Activated T-helper 17 cell treated with anti-CD3 and anti-CD28 coated beads, Interleukin-2, amount 50 U/mL, for 72 hours (primary cell): ENCODE results near the gene ATP6V1F. TPM values are rescaled to one million over a fixed set of nuclear protein-coding genes. Genes with fewer than 3 reads are reported as not detected.

Experiments
- ATAC-seq: fragments of 150-1000 bp; cut with Tn5 transposase; replicated peaks from 2 replicates; pipeline ENCODE4 v1.10.0; 2021; ENCODE audit warnings: mild to moderate bottlenecking, moderate library complexity
- H3K27ac Mint-ChIP-seq: one replicate; pipeline ENCODE4 v1.8.0; 2022; ENCODE audit warnings: mixed read lengths
- H3K27me3 Mint-ChIP-seq: one replicate; pipeline ENCODE4 v1.8.0; 2022; ENCODE audit warnings: mixed read lengths
- H3K36me3 Mint-ChIP-seq: one replicate; pipeline ENCODE4 v1.8.0; 2022; ENCODE audit warnings: low read depth, mild to moderate bottlenecking, mixed read lengths
- H3K4me1 Mint-ChIP-seq: one replicate; pipeline ENCODE4 v1.8.0; 2022; ENCODE audit warnings: mixed read lengths
- H3K4me3 Mint-ChIP-seq: one replicate; pipeline ENCODE4 v1.8.0; 2022; ENCODE audit warnings: mild to moderate bottlenecking, mixed read lengths
- H3K9me3 Mint-ChIP-seq: one replicate; pipeline ENCODE4 v1.8.0; 2022; ENCODE audit warnings: mixed read lengths
- total RNA-seq, 2 donors: library from RNA; stranded (reverse); gene quantifications; one replicate each; pipeline ENCODE4 v1.2.3, GENCODE V29; 2022

ATP6V1F gene
- total RNA-seq, 2 donors from 2014 or later: 69.9 to 127 TPM

DNA sequence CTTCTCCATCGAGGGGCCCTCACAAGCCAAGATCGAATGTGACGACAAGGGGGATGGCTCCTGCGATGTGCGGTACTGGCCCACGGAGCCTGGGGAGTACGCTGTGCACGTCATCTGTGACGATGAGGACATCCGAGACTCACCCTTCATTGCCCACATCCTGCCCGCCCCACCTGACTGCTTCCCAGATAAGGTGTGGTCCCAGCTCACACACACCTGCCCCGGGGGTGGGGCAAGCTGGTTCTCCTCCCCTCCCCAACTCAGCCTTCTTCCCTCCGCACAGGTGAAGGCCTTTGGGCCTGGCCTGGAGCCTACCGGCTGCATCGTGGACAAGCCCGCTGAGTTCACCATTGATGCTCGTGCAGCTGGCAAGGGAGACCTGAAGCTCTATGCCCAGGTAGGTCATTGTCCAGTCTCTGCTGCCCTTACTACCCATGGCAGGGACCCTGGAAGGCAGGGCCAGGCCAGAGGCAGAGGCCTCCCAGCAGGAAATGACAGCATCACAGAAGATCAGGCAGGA, 21.4 kb upstream of the ATP6V1F start:
- H3K27me3 Mint-ChIP-seq: no peaks in the 10 kb centered on the region
- no peaks in the 10 kb centered on the region for H3K9me3 Mint-ChIP-seq
- H3K4me3 Mint-ChIP-seq: no peak overlapping the region
- peaks cover 5% of the 10 kb centered on the region for H3K4me1 Mint-ChIP-seq
- no peak overlapping the region for H3K27ac Mint-ChIP-seq
- ATAC-seq: no peak
- no peaks in the 10 kb centered on the region for H3K36me3 Mint-ChIP-seq

DNA sequence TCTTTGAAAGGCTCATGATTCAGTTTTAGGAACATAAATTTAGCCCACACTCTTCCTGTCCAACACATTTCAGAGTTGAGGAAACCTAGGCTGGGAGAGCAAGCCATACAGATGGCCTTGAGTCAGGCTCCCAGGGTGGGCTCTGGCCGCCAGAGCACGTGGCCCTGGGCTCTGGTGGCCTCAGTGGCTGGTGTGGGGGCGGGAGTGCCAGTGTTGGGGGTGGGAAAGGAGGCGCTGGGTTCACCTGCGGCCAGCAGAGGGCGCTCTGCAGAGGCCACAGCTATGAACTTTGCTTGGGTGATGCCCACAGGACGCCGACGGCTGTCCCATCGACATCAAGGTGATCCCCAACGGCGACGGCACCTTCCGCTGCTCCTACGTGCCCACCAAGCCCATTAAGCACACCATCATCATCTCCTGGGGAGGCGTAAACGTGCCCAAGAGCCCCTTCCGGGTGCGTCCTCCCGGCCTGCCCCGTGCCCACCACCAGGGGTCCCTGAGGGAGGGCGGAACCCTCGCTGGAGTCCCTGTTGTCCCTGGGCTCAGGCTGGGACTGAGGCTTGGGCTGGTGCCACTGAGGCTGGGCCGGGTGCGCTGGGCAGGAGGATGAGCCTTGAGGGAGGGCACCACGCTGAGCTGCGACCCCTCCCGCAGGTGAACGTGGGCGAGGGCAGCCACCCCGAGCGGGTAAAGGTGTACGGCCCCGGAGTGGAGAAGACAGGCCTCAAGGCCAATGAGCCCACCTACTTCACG, 20.6 kb upstream of the ATP6V1F start:
- H3K27me3 Mint-ChIP-seq: no peaks in the 10 kb centered on the region
- H3K9me3 Mint-ChIP-seq: no peaks in the 10 kb centered on the region
- no peaks in the 10 kb centered on the region for H3K36me3 Mint-ChIP-seq
- H3K27ac Mint-ChIP-seq: no peak overlapping the region
- H3K4me3 Mint-ChIP-seq: no peak overlapping the region
- peaks cover 5% of the 10 kb centered on the region for H3K4me1 Mint-ChIP-seq
- ATAC-seq: peak; percentile 80

DNA sequence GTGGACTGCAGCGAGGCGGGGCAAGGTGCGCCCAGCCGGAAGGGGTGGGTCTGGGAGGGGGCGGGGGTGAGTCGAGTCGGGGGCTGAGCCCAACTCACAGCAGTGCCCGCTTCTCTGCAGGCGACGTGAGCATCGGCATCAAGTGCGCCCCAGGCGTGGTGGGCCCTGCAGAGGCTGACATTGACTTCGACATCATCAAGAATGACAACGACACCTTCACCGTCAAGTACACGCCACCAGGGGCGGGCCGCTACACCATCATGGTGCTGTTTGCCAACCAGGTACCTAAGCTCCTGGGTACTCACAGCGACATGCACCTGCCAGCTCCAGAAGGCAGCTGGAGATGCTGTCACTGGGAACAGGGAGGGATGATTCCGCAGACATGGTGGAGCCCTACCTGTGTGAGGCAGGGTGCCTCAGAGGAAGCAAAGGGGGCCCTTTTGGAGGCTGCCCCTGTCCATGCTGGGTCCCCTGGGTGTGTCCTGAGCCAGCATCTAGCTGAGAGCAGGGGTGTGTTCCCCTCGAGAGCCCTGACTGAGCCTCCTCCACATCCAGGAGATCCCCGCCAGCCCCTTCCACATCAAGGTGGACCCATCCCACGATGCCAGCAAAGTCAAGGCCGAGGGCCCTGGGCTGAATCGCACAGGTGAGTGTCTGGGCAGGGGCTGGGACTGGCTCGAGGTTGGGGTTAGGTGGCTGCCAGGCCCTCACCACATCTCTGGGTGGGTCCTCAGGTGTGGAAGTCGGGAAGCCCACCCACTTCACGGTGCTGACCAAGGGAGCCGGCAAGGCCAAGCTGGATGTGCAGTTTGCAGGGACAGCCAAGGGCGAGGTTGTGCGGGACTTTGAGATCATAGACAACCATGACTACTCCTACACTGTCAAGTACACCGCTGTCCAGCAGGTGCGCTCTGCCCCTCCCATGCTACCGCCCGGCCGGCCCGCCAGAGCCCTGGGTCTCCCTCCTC, 19.7 kb upstream of the ATP6V1F start:
- H3K4me1 Mint-ChIP-seq: peaks cover 5% of the 10 kb centered on the region
- H3K9me3 Mint-ChIP-seq: no peaks in the 10 kb centered on the region
- no peak overlapping the region for H3K4me3 Mint-ChIP-seq
- H3K27ac Mint-ChIP-seq: no peak overlapping the region
- no peaks in the 10 kb centered on the region for H3K36me3 Mint-ChIP-seq
- ATAC-seq: no peak
- no peaks in the 10 kb centered on the region for H3K27me3 Mint-ChIP-seq

GRCh38 chr7:128843938-128844621, 18.6 kb upstream of the ATP6V1F start:
- no peak overlapping the region for H3K4me3 Mint-ChIP-seq
- H3K9me3 Mint-ChIP-seq: no peaks in the 10 kb centered on the region

GRCh38 chr7:128844777-128845311, 17.8 kb upstream of the ATP6V1F start:
- H3K27ac Mint-ChIP-seq: no peak overlapping the region
- no peaks in the 10 kb centered on the region for H3K36me3 Mint-ChIP-seq
- ATAC-seq: no peak
- H3K4me3 Mint-ChIP-seq: no peak overlapping the region
- H3K4me1 Mint-ChIP-seq: peaks cover 5% of the 10 kb centered on the region
- H3K27me3 Mint-ChIP-seq: no peaks in the 10 kb centered on the region
- H3K9me3 Mint-ChIP-seq: no peaks in the 10 kb centered on the region

More at GRCh38 chr7:128843938-128844621, 18.6 kb upstream of the ATP6V1F start:
- H3K36me3 Mint-ChIP-seq: no peaks in the 10 kb centered on the region
- peaks cover 5% of the 10 kb centered on the region for H3K4me1 Mint-ChIP-seq
- ATAC-seq: no peak
- no peaks in the 10 kb centered on the region for H3K27me3 Mint-ChIP-seq
- no peak overlapping the region for H3K27ac Mint-ChIP-seq

- Mint-ChIP-seq H3K4me3 (no peak overlapping the region), H3K36me3 (no peaks in the 10 kb centered on the region), H3K9me3 (no peaks in the 10 kb centered on the region), H3K4me1 (peaks cover 5% of the 10 kb centered on the region), H3K27ac (no peak overlapping the region), H3K27me3 (peaks cover 3% of the 10 kb centered on the region)
- ATAC-seq: no peak
Observed at GRCh38 chr7:128845475-128845874, 17.2 kb upstream of the ATP6V1F start.

GRCh38 chr7:128845987-128846386, 16.7 kb upstream of the ATP6V1F start:
- Mint-ChIP-seq H3K27ac (no peak overlapping the region), H3K36me3 (no peaks in the 10 kb centered on the region), H3K4me3 (no peak overlapping the region), H3K9me3 (no peaks in the 10 kb centered on the region), H3K27me3 (peaks cover 3% of the 10 kb centered on the region), H3K4me1 (peaks cover 5% of the 10 kb centered on the region)
- no peak for ATAC-seq

GRCh38 chr7:128846781-128847444, 15.7 kb upstream of the ATP6V1F start:
- Mint-ChIP-seq H3K36me3 (no peaks in the 10 kb centered on the region), H3K4me1 (peaks cover 4% of the 10 kb centered on the region), H3K4me3 (no peak overlapping the region), H3K27me3 (peaks cover 3% of the 10 kb centered on the region), H3K27ac (no peak overlapping the region), H3K9me3 (no peaks in the 10 kb centered on the region)
- ATAC-seq: no peak

GRCh38 chr7:128847721-128848211, 14.9 kb upstream of the ATP6V1F start:
- H3K4me3 Mint-ChIP-seq: no peak overlapping the region
- H3K27ac Mint-ChIP-seq: no peak overlapping the region
- no peaks in the 10 kb centered on the region for H3K36me3 Mint-ChIP-seq
- H3K27me3 Mint-ChIP-seq: peaks cover 3% of the 10 kb centered on the region
- ATAC-seq: no peak
- no peaks in the 10 kb centered on the region for H3K9me3 Mint-ChIP-seq
- H3K4me1 Mint-ChIP-seq: no peaks in the 10 kb centered on the region

- no peak for ATAC-seq
- no peaks in the 10 kb centered on the region for H3K9me3 Mint-ChIP-seq
- H3K27ac Mint-ChIP-seq: no peak overlapping the region
- H3K4me1 Mint-ChIP-seq: no peaks in the 10 kb centered on the region
- H3K4me3 Mint-ChIP-seq: no peak overlapping the region
- H3K27me3 Mint-ChIP-seq: peaks cover 3% of the 10 kb centered on the region
- no peaks in the 10 kb centered on the region for H3K36me3 Mint-ChIP-seq
Observed at GRCh38 chr7:128848289-128849155, 14.1 kb upstream of the ATP6V1F start.

- ATAC-seq: no peak
- no peak overlapping the region for H3K4me3 Mint-ChIP-seq
- H3K27ac Mint-ChIP-seq: no peak overlapping the region
- H3K27me3 Mint-ChIP-seq: peaks cover 3% of the 10 kb centered on the region
- H3K36me3 Mint-ChIP-seq: no peaks in the 10 kb centered on the region
- H3K4me1 Mint-ChIP-seq: no peaks in the 10 kb centered on the region
- no peaks in the 10 kb centered on the region for H3K9me3 Mint-ChIP-seq
Observed at GRCh38 chr7:128849156-128849515, 13.5 kb upstream of the ATP6V1F start.

DNA sequence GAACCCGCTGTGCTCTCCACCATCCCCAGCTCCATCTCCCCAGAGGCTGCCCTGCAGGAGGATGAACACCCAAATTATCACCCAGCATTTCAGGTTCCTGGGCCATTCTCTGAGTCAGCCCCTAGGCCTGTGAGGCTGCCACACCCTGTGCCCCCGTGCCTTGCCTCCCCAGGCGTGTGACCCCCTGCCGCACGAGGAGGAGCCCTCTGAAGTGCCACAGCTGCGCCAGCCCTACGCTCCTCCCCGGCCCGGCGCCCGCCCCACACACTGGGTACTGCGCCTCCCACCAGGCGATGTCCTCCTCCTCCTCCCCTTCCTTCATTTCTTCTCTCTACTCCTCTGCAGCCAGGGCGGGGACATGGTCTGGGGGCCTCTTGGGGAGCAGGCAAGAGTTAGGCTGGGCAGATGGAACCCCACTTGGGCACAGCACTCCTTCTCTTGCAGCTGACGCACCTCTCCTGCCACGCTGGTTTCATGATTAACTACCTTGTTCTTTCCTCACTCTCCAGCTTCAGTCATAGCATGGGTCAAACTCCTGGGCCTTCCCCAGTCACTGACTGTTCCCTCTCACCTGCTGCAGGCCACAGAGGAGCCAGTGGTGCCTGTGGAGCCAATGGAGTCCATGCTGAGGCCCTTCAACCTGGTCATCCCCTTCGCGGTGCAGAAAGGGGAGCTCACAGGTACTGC, 12.7 kb upstream of the ATP6V1F start:
- Mint-ChIP-seq H3K9me3 (no peaks in the 10 kb centered on the region), H3K27me3 (peaks cover 3% of the 10 kb centered on the region), H3K4me3 (no peak overlapping the region), H3K4me1 (no peaks in the 10 kb centered on the region), H3K27ac (no peak overlapping the region), H3K36me3 (no peaks in the 10 kb centered on the region)
- no peak for ATAC-seq
